ENCODE measurements around the gene ASB15.

Gene ASB15

GRCh38 chr7:123608991-123609882 lies 7.6 kb downstream of the ASB15 start:
- no peaks in the 10 kb centered on the region for H3K36me3 ChIP-seq
- H4K20me1 ChIP-seq, result no peaks in the 10 kb centered on the region
- no peaks in the 10 kb centered on the region for H3K4me1 ChIP-seq
- no peak overlapping the region for H3K4me3 ChIP-seq
- H3K9me3 ChIP-seq (replicated peaks in 1 of 11), result no peaks in the 10 kb centered on the region
- H3K27me3 ChIP-seq, result no peaks in the 10 kb centered on the region
- H3K4me2 ChIP-seq, result no peak overlapping the region
- TF ChIP-seq Cebpa-rat (IDR thresholded peaks at IDR 0.05), result no peak
- no peak overlapping the region for H3K9ac ChIP-seq
- H3K27ac ChIP-seq, result no peak overlapping the region

- Histone ChIP-seq H3K27me3 (no peaks in the 10 kb centered on the region), H3K4me3 (no peak overlapping the region), H3K9ac (no peak overlapping the region), H4K20me1 (no peaks in the 10 kb centered on the region), H3K27ac (no peak overlapping the region), H3K9me3 (replicated peaks in 1 of 11) (no peaks in the 10 kb centered on the region), H3K36me3 (no peaks in the 10 kb centered on the region), H3K4me2 (no peak overlapping the region), H3K4me1 (no peaks in the 10 kb centered on the region)
- TF ChIP-seq Cebpa-rat (IDR thresholded peaks at IDR 0.05), result no peak
Measured at GRCh38 chr7:123609883-123610239, 8.2 kb downstream of the ASB15 start.

GRCh38 chr7:123612024-123612423 lies 10.4 kb downstream of the ASB15 start:
- H3K36me3 ChIP-seq, result no peaks in the 10 kb centered on the region
- H3K9ac ChIP-seq, result no peak overlapping the region
- H4K20me1 ChIP-seq, result no peaks in the 10 kb centered on the region
- TF ChIP-seq Cebpa-rat (IDR thresholded peaks at IDR 0.05), result no peak
- no peak overlapping the region for H3K27ac ChIP-seq
- no peak overlapping the region for H3K4me3 ChIP-seq
- no peak overlapping the region for H3K4me2 ChIP-seq
- no peaks in the 10 kb centered on the region for H3K27me3 ChIP-seq
- H3K9me3 ChIP-seq (replicated peaks in 1 of 11), result no peaks in the 10 kb centered on the region
- H3K4me1 ChIP-seq, result no peaks in the 10 kb centered on the region

GRCh38 chr7:123615344-123615743 lies 13.7 kb downstream of the ASB15 start:
- Histone ChIP-seq H3K4me3 (no peak overlapping the region), H3K9ac (no peak overlapping the region), H3K4me1 (no peaks in the 10 kb centered on the region), H3K27ac (no peak overlapping the region), H3K36me3 (no peaks in the 10 kb centered on the region), H3K27me3 (no peaks in the 10 kb centered on the region), H4K20me1 (no peaks in the 10 kb centered on the region), H3K4me2 (no peak overlapping the region), H3K9me3 (replicated peaks in 1 of 11) (no peaks in the 10 kb centered on the region)
- TF ChIP-seq Cebpa-rat (IDR thresholded peaks at IDR 0.05), result no peak

GRCh38 chr7:123616223-123616622 lies 14.6 kb downstream of the ASB15 start:
- no peak overlapping the region for H3K9ac ChIP-seq
- no peak overlapping the region for H3K27ac ChIP-seq
- no peaks in the 10 kb centered on the region for H3K27me3 ChIP-seq
- H3K4me1 ChIP-seq, result no peaks in the 10 kb centered on the region
- no peak overlapping the region for H3K4me2 ChIP-seq
- H3K4me3 ChIP-seq, result no peak overlapping the region
- H4K20me1 ChIP-seq, result no peaks in the 10 kb centered on the region
- no peaks in the 10 kb centered on the region for H3K36me3 ChIP-seq
- no peaks in the 10 kb centered on the region for H3K9me3 ChIP-seq (replicated peaks in 1 of 11)
- no peak for TF ChIP-seq Cebpa-rat (IDR thresholded peaks at IDR 0.05)

- H3K9me3 ChIP-seq (replicated peaks in 1 of 11), result no peaks in the 10 kb centered on the region
- no peak overlapping the region for H3K4me3 ChIP-seq
- H3K36me3 ChIP-seq, result no peaks in the 10 kb centered on the region
- TF ChIP-seq Cebpa-rat (IDR thresholded peaks at IDR 0.05), result no peak
- no peak overlapping the region for H3K4me2 ChIP-seq
- no peaks in the 10 kb centered on the region for H3K27me3 ChIP-seq
- no peaks in the 10 kb centered on the region for H3K4me1 ChIP-seq
- no peak overlapping the region for H3K9ac ChIP-seq
- H3K27ac ChIP-seq, result no peak overlapping the region
- no peaks in the 10 kb centered on the region for H4K20me1 ChIP-seq
Measured at GRCh38 chr7:123621707-123622106, 20.1 kb downstream of the ASB15 start.

GRCh38 chr7:123622660-123623386 lies 21.2 kb downstream of the ASB15 start:
- TF ChIP-seq Cebpa-rat (IDR thresholded peaks at IDR 0.05), result no peak
- Histone ChIP-seq H3K9ac (no peak overlapping the region), H3K4me2 (no peak overlapping the region), H3K36me3 (no peaks in the 10 kb centered on the region), H3K4me1 (no peaks in the 10 kb centered on the region), H3K9me3 (replicated peaks in 1 of 11) (no peaks in the 10 kb centered on the region), H3K27me3 (no peaks in the 10 kb centered on the region), H4K20me1 (no peaks in the 10 kb centered on the region), H3K27ac (no peak overlapping the region), H3K4me3 (no peak overlapping the region)

- H3K4me2 ChIP-seq, result no peak overlapping the region
- H3K4me1 ChIP-seq, result no peaks in the 10 kb centered on the region
Measured at GRCh38 chr7:123624527-123625183, 23.0 kb downstream of the ASB15 start.

GRCh38 chr7:123625254-123625653 lies 23.6 kb downstream of the ASB15 start:
- H3K27ac ChIP-seq, result no peak overlapping the region
- no peak; a peak in 1 of 22 replicates for TF ChIP-seq Cebpa-rat (IDR thresholded peaks at IDR 0.05)

More at GRCh38 chr7:123624527-123625183, 23.0 kb downstream of the ASB15 start:
- Histone ChIP-seq H3K9me3 (replicated peaks in 1 of 11) (no peaks in the 10 kb centered on the region), H3K36me3 (no peaks in the 10 kb centered on the region), H3K27me3 (no peaks in the 10 kb centered on the region), H3K4me3 (no peak overlapping the region), H3K27ac (no peak overlapping the region), H4K20me1 (no peaks in the 10 kb centered on the region), H3K9ac (no peak overlapping the region)
- no peak for TF ChIP-seq Cebpa-rat (IDR thresholded peaks at IDR 0.05)

More at GRCh38 chr7:123625254-123625653, 23.6 kb downstream of the ASB15 start:
- no peak overlapping the region for H3K9ac ChIP-seq
- no peaks in the 10 kb centered on the region for H3K27me3 ChIP-seq
- no peak overlapping the region for H3K4me2 ChIP-seq
- H4K20me1 ChIP-seq, result no peaks in the 10 kb centered on the region
- no peaks in the 10 kb centered on the region for H3K36me3 ChIP-seq
- H3K4me3 ChIP-seq, result no peak overlapping the region
- no peaks in the 10 kb centered on the region for H3K4me1 ChIP-seq
- no peaks in the 10 kb centered on the region for H3K9me3 ChIP-seq (replicated peaks in 1 of 11)
